Fibroblast of skin of abdomen (primary cell): Measurements from ENCODE around the gene ERP44. TPM values are rescaled to one million over a fixed set of nuclear protein-coding genes. Genes with fewer than 3 reads are reported as not detected.
"Not testable (repeated sequence)": the region's sequence is repeated elsewhere in the genome, so short reads cannot be mapped to it uniquely, and the experiment has no call there.

ENCODE experiments used
- DNase-seq: peaks from one replicate; pipeline ENCODE4 v3.0.0-alpha.2; 2013
- polyA plus RNA-seq, 2 experiments: library from polyadenylated mRNA; unstranded; fragments of 120-200 nt; gene quantifications; one replicate each; pipeline ENCODE4 v1.2.1, GENCODE V29; 2013; ENCODE audit not compliant: insufficient read length in 2 of 2

Gene ERP44
- polyA plus RNA-seq (2013, experiment 1 of 2; ENCODE audit: insufficient read length): 25.6 TPM
- 24.7 TPM for polyA plus RNA-seq (2013, experiment 2 of 2; ENCODE audit: insufficient read length)

DNA sequence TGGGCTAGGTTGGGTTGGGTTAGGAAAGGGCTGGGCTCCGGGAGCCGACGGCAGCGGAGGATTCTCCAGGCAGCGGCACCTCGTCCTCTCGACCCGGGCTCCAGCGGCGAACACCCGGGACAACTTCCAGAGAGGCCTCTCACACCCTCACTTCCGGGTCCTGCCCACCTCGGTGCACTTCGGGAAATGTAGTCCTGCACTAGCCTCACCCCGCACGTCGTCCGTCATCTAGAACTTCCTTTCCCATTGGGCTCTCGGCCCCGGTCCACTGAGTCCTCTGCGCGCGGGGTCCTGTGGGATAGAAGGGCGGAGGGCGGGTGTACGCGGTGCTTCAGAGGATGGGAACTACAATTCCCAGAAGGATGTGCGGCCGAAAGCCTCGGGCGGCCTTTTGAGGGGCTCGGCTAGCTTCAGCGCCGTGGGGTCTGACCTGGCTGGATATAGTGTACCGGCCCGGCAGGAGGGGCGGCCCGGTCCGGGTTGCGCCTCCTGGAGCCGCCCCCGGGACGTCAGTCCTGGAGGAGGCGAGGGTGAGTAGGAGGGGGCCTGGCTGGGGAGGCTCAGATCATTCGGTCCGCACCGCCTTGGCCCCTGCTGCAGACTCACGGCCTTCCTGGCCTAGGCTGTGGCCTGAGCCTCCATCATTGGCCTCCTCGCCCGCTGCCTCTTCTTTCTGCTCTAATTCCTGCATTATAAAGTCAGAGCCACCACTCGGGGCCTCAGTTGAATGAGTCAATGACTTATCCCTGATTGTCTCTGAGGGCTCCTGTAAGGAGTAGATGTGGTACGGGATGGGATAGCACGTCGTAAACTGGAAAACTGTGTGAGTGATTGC is at the start of gene ERP44, which contains the start of gene INVS:
TSS of gene ERP44 (minus strand) at position 114 of the 835 bp plus-strand sequence. CDS start 160 bp downstream, outside the sequence.
TSS of gene INVS (plus strand) at position 357 of the 835 bp plus-strand sequence. CDS start 5,279 bp downstream, outside the sequence.
- DNase-seq: peak; percentile 99

DNA sequence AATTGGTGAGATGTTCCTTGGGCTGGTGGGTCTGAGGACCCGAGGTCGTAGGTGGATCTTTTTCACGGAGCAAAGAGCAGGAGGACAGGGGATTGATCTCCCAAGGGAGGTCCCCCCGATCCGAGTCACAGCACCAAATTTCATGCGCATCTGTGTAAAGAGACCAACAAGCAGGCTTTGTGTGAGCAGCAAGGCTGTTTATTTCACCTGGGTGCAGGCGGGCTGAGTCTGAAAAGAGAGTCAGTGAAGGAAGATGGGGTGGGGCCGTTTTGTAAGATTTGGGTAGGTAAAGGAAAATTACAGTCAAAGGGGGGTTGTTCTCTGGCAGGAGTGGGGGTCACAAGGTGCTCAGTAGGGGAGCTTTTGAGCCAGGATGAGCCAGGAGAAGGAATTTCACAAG is 47.2 kb upstream of the ERP44 start:
- not testable (repeated sequence) for DNase-seq

DNA sequence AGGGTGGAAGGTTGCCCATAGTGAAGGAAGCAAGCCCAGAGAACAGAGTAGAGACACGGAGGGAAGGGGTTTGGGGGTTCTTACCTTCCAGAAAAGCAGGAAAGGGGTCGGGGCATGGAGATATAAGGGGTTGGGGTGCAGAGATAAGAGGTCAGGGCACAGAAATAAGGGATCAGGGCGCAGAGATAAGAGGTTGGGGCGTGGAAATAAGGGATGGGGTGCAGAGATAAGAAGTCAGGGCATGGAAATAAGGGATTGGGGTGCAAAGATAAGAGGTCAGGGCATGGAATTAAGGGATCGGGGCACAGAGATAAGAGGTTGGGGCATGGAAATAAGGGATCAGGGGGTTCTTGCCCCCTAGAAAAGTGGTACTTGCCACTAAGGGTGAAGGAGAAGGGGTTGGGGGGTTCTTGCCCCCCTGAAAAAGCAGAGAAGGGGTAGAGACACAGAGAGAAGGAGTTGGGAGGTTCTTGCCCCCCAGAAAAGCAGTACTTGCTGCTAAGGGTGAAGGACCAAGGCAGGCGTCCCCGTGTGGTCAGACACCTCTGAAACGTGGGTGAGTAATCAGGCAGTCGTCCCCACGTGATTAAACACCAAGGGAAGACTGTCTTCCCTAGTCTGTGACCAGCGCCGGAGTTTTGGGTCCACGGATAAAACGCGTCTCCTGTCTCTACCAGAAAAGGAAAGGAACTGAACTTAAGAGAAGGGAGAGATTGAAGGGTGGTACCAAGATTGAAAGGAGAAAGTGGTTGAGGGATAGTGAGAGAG is 46.6 kb upstream of the ERP44 start:
- DNase-seq: not testable (repeated sequence)

DNA sequence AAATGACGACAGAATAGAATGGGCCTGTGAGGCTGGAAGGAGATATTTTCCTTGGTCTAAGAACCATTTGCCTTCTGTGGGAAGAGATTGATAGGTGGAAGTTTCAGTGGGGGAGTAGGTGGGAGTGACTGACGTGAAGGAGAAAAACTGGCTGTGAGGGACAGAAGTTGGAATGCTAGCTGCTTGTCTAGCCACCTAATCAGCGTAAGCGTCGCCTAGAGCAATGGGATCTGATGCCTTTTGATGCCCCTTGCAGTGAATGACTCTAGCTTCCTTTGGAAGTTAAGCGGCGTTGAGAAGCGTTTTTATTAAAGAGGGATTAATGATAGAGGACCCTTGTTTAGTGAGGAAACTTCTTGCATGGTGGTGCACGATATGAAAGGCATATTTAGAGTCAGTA is 43.1 kb upstream of the ERP44 start:
- not testable (repeated sequence) for DNase-seq

DNA sequence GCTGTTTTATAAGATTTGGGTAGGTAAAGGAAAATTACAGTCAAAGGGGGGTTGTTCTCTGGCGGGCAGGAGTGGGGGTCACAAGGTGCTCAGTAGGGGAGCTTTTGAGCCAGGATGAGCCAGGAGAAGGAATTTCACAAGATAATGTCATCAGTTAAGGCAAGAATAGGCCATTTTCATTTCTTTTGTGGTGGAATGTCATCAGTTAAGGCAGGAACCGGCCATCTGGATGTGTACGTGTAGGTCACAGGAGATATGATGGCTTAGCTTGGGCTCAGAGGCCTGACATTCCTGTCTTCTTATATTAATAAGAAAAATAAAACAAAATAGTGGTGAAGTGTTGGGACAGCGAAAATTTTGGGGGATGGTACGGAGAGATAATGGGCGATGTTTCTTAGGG is 41.5 kb upstream of the ERP44 start:
- not testable (repeated sequence) for DNase-seq

DNA sequence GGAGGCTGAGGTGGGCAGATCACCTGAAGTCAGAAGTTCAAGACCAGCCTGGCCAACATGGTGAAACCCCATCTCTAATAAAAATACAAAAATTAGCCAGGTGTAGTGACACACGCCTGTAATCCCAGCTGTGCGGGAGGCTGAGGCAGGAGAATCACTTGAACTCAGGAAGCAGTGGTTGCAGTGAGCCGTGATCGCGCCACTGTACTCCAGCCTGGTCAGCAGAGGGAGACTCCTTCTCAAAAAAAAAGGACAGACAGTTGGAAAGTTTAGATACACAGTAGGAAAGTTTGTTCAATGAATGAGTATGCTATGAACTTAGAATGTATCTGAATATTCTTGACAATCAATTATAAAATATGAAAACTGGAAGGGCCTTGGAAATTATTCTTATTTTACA is 38.0 kb upstream of the ERP44 start:
- not testable (repeated sequence) for DNase-seq

DNA sequence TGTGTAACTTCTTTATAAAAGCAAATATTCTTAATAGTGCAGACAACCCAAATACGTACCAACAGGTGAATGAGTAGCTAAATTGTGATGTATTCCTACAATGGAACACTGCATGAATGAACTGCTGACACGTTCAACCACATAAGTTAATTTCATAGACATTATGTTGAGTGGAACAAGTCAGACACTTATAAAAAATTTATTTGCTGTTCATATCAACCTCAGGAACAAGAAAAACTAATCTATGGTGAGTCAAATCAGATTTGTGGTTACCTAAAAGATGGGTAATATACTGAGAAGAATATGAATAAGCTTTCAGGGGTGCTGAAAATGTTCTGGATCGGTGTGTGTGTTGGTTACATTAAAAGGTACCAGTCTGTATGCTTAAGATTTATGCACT is 35.9 kb upstream of the ERP44 start:
- DNase-seq: no peak

DNA sequence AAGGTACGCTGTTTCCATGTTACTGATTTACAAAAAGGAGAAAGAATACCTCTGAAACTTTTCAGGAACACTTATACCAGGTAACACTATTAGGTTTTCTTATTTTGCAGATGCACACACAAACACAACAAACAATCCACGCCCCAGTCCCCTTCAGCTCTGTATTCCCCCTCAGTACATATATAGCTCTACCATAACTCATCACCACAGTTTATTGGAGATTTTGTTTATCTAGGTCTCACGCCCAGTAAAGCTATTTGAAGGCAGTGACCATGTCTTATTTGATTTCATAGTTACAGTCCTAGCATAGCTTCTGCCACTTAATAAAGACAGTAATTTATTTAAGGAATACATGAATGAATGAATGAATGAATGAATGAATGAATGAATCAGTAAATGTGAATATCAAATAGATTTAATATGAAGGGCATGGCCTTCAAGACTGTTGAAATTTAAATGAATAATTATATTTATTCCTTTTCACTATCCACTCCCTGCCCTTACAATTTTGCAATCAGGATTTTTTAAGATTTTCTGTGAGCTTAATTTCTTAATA is 33.2 kb upstream of the ERP44 start:
- DNase-seq: no peak

DNA sequence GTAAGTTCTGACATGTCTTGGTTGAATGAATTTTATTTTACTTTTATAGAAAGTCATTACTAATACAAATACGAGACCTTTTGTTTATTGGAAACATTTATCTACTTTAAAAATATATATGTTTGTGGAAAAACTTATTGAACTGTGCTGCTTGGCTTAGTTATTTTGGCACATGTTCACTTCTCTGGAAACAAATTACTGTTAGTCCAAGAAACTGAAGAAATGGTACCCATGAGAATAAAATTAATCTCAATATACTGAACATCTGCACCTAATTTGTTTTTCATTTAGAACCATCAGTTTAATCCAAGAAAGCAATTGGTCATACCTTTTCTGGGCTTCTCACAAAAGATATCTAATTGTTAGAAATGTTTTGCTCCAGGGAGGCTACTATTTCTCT is 32.4 kb upstream of the ERP44 start:
- DNase-seq: no peak

DNA sequence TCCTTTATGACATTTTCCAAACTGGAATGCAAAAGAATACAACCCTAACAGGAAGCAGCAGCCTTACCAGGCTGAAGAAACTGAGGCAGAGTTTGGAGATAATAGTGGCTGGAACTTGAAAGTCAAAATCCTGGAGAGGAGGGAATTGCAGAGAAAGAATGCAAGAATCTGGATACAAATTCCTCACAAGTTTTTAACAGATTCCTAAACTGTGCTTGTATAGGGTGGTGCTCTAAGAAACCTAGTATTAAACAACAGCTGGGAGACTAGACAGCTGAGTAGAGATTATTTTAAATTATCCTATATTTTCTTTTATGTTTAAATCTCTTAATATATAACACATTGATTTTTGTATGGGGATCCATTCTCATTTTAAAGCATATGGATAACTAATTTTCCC is 31.0 kb upstream of the ERP44 start:
- DNase-seq: no peak

DNA sequence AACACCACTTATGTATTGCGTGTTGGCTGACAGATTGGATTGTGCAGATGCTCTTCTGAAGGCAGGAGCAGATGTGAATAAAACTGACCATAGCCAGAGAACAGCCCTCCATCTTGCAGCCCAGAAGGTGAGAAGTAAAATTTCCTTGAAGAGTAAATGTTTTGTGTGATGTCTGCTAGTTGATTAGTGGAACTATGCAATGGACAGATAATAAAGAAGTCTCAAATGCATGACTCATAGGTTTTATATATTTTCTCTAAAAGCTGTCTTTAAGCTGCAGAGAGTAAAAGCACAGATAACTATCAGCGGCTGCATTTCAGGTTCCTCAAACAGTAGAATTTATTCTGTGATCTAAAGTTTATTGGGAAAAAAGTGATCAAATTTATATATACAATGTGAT is 27.6 kb upstream of the ERP44 start:
- no peak for DNase-seq

DNA sequence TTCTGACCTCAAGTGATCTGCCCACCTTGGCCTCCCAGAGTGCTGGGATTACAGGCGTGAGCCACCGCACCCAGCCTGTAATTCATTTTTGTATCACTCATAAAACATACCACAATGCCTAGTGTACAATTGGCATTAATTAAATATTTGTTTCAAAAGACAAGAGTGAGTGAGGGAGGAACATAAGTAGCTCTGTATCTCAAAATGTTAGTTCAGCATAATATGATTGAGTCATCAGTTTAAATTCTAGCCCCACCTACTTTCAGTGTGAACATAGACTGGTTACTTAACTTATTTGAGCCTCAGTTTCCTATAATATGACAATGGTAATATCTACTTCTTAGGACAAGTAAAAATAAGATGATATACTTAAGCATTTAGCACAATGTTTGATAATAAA is 27.1 kb upstream of the ERP44 start:
- DNase-seq: no peak

DNA sequence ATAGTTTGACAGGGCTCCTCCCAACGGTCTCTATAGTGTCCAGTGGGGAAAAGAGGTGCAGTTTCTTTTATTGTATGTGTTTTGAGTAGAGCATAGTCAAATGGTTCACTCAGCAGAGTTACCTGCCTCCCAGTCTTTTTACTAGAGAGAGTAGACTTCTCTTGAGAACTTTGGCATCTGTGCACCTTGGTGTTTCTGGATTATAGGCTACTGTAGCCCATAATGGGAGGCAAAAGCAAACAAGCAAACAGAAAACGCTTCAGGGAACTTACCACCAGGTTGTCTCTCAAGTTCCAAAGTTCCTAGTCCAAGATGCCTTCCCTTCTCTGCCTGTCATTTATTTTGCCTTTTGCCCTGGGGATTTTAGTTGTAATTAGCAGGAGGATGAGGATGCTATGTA is 26.4 kb upstream of the ERP44 start:
- no peak for DNase-seq

DNA sequence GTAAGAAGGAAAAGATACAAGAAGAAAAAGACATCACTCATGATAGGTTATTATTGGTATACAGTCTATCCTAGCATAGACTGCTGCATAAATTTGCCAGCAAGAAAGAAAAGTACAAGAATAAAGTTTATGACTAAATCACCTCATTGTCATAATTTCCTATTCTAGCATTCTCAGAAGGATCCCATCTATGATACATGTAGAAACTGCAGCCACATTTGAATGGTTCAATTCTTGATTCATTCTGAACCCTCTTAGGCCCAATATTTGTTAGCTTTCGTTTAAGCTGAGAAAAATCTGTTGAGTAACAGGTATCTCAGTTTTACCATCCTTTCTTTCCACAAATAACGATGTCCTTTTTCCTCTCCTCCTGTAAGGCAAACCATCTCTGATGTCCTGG is 21.5 kb upstream of the ERP44 start:
- no peak for DNase-seq

DNA sequence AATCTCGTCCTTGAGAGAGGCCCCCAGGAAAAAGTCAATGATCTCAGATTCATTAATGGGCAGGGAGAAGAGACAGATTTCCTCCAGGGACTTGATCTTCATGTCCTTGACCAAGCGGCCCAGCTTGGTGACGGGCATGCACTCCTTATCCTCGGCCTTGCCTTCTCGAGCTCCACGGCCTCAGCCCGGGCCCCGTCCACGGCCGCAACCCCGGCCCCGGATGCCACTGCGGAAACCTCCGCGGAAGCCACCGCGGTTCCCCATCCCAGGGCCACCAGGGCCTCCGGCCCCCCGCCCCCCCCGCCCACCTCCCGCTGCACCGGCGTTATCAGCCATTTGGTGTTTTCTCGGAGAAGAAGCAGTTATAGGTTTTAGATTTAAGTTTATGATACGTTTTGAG is 18.5 kb upstream of the ERP44 start:
- no peak for DNase-seq

DNA sequence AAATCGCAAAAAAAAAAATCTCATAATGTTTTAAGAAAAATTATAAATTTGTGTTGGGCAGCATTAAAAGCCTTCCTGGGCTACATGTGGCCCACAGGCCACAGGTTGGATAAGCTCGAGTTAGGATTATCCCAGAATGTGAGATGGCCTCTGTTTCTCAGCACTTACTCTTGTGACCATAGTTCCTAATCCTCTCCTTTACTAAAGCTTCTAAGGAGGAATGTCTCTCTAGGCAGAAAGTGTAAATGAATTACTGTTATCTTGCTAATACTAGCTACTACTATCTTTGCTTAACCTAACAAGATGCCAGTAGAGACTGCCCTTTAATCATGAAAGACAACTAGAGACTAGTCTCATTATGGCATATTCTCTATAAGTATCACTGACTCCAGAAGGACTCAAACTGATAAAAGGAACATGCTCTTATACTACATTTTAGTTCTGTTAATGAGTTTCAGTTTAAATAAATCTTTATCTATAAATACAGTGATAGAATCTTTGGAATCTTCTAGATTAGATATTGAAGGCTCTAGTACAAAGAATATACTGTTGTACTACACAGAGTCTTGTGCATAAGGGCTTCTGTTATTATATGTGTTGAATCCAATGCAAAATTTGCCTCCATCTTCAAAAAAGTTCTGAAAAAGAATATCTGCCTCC is 14.0 kb upstream of the ERP44 start:
- DNase-seq: no peak

DNA sequence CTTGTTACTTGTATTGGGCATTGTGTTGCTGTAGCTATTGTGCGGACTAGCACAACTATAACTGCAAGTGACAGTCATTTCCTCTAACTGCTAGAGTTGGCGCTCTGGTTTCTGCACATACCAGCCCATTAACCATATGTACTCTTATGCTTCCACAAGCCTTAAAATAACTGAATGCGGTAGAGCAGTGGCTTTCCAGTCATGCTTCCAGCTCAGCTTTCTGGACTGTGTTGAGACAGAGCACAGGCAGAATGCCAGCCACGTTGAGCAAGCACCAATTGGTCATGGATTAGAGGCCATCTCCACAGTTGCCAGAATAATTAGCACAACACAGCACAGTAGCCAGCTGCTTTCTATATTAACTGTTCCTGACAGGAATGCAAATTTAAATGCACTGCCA is 12.4 kb upstream of the ERP44 start:
- peak; percentile 98 for DNase-seq

DNA sequence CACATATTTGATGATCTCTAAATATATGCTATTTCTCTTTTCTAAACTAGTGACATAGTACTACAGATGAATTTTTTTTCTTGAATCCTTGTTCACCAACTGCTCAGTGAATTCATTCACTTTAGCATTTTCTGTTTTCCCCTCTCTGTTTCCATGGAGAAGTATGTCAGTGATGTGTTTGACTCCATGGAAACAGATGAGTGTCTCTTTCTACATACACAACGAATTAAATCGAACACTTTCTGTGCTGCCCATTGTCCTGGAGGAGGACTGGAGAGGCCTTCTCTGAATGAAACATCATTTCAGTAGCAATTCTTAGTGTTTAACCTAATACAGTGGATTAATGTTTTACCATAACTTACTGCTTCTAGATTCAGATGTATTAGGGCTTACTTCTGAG is 9.8 kb upstream of the ERP44 start:
- no peak for DNase-seq

DNA sequence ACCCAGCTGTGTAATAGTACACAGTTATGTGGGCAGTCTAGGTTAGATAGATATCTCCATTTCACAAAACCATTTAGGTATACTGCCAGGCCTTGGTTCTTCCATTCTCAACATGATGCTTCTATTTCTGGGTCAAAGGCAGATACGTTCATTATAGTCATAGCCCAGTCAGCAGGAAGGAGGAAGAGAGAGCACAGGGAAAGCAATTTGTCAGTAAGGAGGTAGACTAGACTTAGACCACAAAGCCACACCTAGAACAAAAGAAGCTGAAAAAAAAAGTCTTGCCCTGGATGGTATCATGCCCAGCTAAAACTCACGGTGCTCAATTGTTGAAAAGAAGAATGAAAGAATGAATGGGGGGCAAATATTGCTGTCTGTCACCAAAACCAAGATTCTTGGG is 7.8 kb upstream of the ERP44 start:
- DNase-seq: no peak

DNA sequence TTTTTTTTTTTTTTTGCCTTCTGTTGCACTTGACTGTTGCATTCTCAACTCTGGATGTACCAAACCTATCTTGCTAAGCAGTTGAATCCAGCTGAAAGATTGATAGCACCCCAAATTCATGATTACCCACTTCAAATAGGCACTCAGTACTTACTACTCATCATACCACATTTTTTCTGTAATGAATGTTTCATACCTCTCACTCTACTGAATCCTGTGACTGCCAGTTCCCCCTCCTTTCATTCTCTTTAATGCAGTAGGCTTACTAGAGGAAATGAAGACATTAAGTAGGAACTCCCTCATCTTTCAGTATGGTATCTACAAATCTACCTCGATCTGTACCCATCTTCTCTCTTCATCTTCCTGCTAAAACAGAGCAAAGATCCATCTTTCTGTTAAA is 7.1 kb upstream of the ERP44 start:
- DNase-seq: no peak

DNA sequence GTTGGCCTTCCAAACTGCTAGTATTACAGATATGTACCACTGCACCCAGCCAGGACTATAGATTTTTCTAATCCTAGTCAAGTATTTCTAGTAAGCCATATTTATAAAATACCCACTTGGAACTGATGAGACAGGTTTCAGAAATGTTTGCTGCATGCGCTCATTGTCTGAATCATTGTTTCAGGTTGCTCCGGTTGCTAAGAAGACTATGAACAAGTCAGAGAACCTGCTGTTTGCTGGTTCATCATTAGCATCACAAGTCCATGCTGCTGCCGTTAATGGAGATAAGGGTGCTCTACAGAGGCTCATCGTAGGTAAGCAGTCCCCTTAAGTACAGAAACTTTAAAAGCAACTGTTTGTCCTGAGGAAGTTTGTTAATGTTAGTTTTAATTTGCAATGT is 5.5 kb upstream of the ERP44 start:
- no peak for DNase-seq

DNA sequence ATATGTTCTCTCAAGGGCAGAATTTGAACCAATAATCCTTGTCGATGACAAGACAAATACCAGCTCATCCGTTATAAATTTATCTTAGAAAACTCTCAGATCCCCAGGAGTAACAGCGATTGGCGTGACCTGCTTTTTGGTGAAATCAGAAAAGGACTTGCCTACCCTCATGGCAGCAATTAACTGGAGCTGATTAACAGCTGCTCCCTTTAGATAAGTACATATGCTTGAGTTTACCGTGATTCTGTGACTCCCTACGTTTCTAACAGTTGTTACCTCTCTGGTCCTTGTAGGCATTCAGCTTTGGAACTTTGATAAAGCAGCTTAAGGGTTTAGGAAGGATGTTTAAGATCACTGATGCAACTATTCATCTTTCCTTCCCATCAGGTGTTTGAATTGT is 2.8 kb upstream of the ERP44 start:
- no peak for DNase-seq

DNA sequence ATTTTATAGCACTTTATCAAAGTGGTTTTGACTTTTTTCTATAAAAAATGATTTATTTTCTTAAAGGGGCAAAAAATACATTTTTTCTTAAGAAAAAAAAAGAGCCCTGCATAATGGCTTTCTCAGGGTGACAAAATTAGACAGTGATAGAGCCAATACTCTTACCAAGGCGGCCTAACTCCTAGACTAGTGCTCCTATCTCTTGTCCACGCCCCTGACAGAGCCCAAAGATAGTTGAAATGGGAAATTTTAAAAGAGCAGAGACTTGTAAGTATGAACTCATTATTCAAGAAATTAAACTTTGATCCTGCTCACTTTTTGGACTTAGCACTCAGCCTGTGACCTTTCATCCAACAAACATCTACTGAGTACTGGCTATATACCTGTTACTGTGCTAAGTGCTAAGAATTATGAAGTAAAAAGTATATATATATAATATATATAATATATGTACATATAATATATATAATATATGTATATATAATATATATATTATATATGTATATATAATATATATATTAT is 1.4 kb upstream of the ERP44 start:
- DNase-seq: no peak
